Rectal smooth muscle tissue (tissue), 1 donor: Measurements from ENCODE around the gene THAP4.
A peak's percentile ranks its signal among the peaks of the same experiment; 100 is the strongest.
"Not testable (repeated sequence)": the region's sequence is repeated elsewhere in the genome, so short reads cannot be mapped to it uniquely, and the experiment has no call there.

Experiments used
- H3K27ac ChIP-seq: one replicate; pipeline ENCODE4 v1.7.0; 2013; ENCODE audit warnings: low read depth, low read length, inconsistent platforms
- H3K27me3 ChIP-seq: one replicate; pipeline ENCODE4 v1.7.0; 2013; ENCODE audit warnings: low read length; ENCODE audit not compliant: control insufficient read depth, insufficient read depth
- H3K36me3 ChIP-seq: one replicate; pipeline ENCODE4 v1.7.0; 2013; ENCODE audit warnings: low read length; ENCODE audit not compliant: control insufficient read depth, insufficient read depth
- H3K4me1 ChIP-seq: one replicate; pipeline ENCODE4 v1.7.0; 2013; ENCODE audit warnings: low read length; ENCODE audit not compliant: control insufficient read depth, insufficient read depth
- H3K4me3 ChIP-seq: one replicate; pipeline ENCODE4 v1.7.0; 2013; ENCODE audit warnings: low read length
- H3K9ac ChIP-seq: one replicate; pipeline ENCODE4 v1.7.0; 2013; ENCODE audit warnings: low read length

The THAP4 gene

GRCh38 chr2:241672243-241673188, 35.6 kb upstream of the THAP4 start:
- no peak overlapping the region for H3K4me3 ChIP-seq
- no peak overlapping the region for H3K27ac ChIP-seq
- no peaks in the 10 kb centered on the region for H3K27me3 ChIP-seq
- no peaks in the 10 kb centered on the region for H3K4me1 ChIP-seq
- no peak overlapping the region for H3K9ac ChIP-seq
- peaks cover 46% of the 10 kb centered on the region for H3K36me3 ChIP-seq

GRCh38 chr2:241671457-241672240, 34.7 kb upstream of the THAP4 start:
- no peaks in the 10 kb centered on the region for H3K27me3 ChIP-seq
- H3K4me3 ChIP-seq = no peak overlapping the region
- H3K9ac ChIP-seq = no peak overlapping the region
- H3K27ac ChIP-seq = no peak overlapping the region
- H3K4me1 ChIP-seq = no peaks in the 10 kb centered on the region
- H3K36me3 ChIP-seq = peaks cover 47% of the 10 kb centered on the region

- Histone ChIP-seq H3K36me3 (peaks cover 48% of the 10 kb centered on the region), H3K4me1 (no peaks in the 10 kb centered on the region), H3K4me3 (no peak overlapping the region), H3K27ac (no peak overlapping the region), H3K27me3 (no peaks in the 10 kb centered on the region), H3K9ac (no peak overlapping the region)
Observed at GRCh38 chr2:241670333-241671110, 33.6 kb upstream of the THAP4 start.

DNA sequence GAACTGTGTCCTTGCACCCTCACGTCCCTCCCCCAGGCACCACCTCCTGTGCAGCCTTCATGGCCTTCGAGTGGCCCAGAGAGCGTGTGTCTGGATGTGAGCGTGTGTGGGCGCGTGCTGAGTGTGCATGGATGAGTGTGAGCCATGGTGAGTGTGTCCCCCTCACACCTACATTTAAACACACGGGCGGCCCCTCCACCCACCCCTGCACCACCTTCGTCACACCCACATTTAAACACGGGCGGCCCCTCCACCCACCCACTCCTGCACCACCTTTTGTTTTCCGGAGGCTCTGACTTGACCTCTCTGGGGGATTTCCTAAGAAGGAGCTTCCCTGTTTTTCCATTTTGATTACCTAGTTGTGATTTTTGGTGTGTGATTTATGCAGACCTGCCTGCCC, 31.9 kb upstream of the THAP4 start:
- Histone ChIP-seq H3K27me3 (no peaks in the 10 kb centered on the region), H3K36me3 (peaks cover 44% of the 10 kb centered on the region), H3K4me3 (no peak overlapping the region), H3K27ac (no peak overlapping the region), H3K4me1 (no peaks in the 10 kb centered on the region), H3K9ac (no peak overlapping the region)

DNA sequence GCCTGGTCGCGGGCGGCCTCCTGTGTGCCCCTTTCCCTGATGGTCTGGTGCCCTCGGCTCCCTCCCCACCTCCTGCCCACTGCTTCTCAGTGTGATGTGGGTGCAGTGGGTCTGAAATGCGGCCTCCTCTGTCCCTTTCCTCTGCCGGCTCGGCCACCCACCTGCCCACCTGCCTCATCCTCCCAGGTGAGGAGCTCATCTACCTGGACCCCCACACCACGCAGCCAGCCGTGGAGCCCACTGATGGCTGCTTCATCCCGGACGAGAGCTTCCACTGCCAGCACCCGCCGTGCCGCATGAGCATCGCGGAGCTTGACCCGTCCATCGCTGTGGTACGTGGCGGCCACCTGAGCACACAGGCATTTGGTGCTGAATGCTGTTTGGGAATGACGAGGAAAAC, 31.4 kb upstream of the THAP4 start:
- Histone ChIP-seq H3K36me3 (peaks cover 44% of the 10 kb centered on the region), H3K27me3 (no peaks in the 10 kb centered on the region), H3K4me1 (no peaks in the 10 kb centered on the region), H3K4me3 (no peak overlapping the region), H3K27ac (no peak overlapping the region), H3K9ac (no peak overlapping the region)

DNA sequence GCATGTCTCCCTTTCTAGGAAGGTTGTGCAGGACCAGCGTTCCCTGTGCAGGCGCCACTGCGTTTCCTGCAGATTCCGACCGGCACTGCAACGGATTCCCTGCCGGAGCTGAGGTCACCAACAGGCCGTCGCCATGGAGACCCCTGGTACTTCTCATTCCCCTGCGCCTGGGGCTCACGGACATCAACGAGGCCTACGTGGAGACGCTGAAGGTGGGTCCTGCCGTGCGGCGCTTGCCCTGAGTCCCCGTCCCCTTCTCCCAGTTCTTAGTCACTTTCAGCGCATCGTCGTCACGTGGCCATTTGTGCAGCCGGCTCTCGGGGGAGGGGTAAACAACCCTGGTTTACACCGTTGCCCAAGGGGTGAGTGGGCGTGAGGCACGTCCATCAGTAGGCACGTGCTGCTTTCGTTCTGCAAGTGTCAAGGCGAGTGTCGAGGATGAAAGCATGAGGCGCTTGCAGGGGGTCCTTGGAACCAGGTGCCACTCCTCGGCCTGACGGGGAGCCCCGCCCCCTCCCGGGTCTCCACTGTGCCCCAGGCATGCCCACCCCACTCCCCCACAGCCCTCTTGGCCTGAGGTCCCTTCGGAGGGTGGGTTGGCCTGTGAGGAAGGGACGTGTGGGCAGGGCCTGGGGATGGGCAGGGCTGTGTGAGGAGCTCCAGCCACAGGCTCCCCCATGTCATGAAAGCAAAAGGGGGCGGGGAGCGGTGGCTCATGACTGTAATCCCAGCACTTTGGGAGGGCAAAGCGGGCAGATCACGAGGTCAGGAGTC, 29.9 kb upstream of the THAP4 start:
- Histone ChIP-seq H3K4me3 (no peak overlapping the region), H3K27me3 (no peaks in the 10 kb centered on the region), H3K36me3 (peaks cover 33% of the 10 kb centered on the region), H3K4me1 (no peaks in the 10 kb centered on the region), H3K9ac (no peak overlapping the region), H3K27ac (no peak overlapping the region)

DNA sequence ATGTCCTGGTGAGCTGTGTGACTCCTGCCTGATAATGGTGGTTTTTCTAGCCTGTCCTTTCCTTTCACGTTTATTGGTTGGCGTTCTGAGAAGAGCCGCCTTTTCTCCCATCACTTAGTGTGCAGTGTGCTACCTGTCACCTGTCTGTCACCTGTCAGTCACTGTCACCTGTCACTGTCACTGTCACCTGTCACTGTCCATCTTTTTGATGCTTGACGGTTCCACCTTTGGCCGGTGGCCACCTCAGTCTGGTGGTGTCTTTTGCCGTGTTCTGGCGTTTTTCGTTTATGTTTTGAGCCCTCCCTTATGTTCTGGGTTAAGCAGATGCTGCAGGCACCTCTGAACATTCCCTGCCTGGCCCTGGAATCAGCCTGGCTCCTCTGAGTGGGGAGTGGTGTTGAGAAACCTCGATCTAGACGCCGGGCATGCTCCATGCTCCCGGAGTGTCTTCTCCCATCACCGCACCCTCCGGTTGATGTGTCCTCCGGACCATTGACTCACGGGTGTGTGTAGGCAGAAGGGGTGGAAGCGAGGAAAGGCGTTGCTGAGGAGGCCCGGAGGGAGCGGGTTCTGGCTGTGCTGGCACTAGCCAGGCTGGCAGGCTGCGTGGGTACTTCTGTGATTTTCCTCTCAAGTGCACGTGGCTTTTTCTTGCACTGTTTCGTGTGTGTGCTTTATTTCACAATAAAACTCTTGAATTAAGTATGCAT, 28.9 kb upstream of the THAP4 start:
- H3K4me1 ChIP-seq = no peaks in the 10 kb centered on the region
- no peak overlapping the region for H3K9ac ChIP-seq
- peaks cover 28% of the 10 kb centered on the region for H3K36me3 ChIP-seq
- no peak overlapping the region for H3K27ac ChIP-seq
- no peak overlapping the region for H3K4me3 ChIP-seq
- H3K27me3 ChIP-seq = no peaks in the 10 kb centered on the region

- not testable (repeated sequence) for H3K27me3 ChIP-seq, H3K27ac ChIP-seq, H3K4me3 ChIP-seq, H3K4me1 ChIP-seq, H3K9ac ChIP-seq
- H3K36me3 ChIP-seq = peaks cover 32% of the 10 kb centered on the region
Observed at GRCh38 chr2:241662731-241663130, 25.8 kb upstream of the THAP4 start.

GRCh38 chr2:241660593-241661213, 23.7 kb upstream of the THAP4 start:
- H3K4me1 ChIP-seq = peaks cover 2% of the 10 kb centered on the region
- H3K4me3 ChIP-seq = no peak overlapping the region
- H3K27me3 ChIP-seq = no peaks in the 10 kb centered on the region
- peaks cover 32% of the 10 kb centered on the region for H3K36me3 ChIP-seq
- no peak overlapping the region for H3K27ac ChIP-seq
- no peak overlapping the region for H3K9ac ChIP-seq

GRCh38 chr2:241659150-241659739, 22.3 kb upstream of the THAP4 start:
- Histone ChIP-seq H3K9ac (no peak overlapping the region), H3K27me3 (no peaks in the 10 kb centered on the region), H3K4me1 (peaks cover 2% of the 10 kb centered on the region), H3K4me3 (no peak overlapping the region), H3K36me3 (peaks cover 39% of the 10 kb centered on the region), H3K27ac (peak overlapping the region; percentile 40)

DNA sequence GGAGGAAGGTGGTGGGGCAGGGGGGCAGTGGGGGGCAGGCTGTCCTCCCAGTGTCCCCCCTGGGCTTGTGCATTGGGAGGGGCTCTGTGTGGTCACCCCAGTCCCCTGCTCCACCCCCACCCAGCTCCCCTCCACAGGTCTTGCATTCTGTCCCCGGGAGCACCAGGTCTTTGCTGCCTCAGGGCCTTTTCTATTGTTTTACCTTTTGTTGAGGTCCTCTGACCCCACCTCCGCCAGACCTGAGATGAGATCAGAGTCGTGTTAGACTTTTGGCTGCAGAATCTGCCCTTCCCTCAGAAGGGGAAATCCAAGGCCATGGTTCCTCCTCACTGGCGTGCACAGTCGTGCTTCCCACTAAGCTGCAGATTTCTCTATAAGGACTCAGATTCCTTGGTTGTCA, 21.3 kb upstream of the THAP4 start:
- Histone ChIP-seq H3K4me3 (no peak overlapping the region), H3K36me3 (peaks cover 39% of the 10 kb centered on the region), H3K4me1 (peaks cover 2% of the 10 kb centered on the region), H3K9ac (no peak overlapping the region), H3K27me3 (no peaks in the 10 kb centered on the region), H3K27ac (no peak overlapping the region)
